H1 (cell line): ENCODE results near the gene GIMAP7. TPM values are rescaled to one million over a fixed set of nuclear protein-coding genes. Genes with fewer than 3 reads are reported as not detected.

ENCODE experiments used
- CTCF ChIA-PET: fragments of 300-600 bp; sonication (Branson Sonifier 250); formaldehyde crosslinking; loops from one replicate; lab custom pipeline; 2021; ENCODE audit not compliant: partially characterized antibody; lab: Charles Lee
- POLR2A ChIA-PET: fragments of 300-600 bp; sonication (Branson Sonifier 250); formaldehyde crosslinking; loops from one replicate; lab custom pipeline; 2021; ENCODE audit warnings: inconsistent platforms; ENCODE audit not compliant: partially characterized antibody; lab: Charles Lee
- DNase-seq, 2 experiments: peaks; one replicate each; pipeline versions ENCODE4 v3.0.0 to v3.0.0-alpha.2; 2010 to 2022; ENCODE audit warnings: low spot score in 2 of 2, low read depth in 1 of 2, mixed read lengths in 1 of 2
- FAIRE-seq: peaks from 2 replicates; lab custom pipeline; 2011; peaks lifted over from hg19 to GRCh38; lab: Jason Lieb, UNC
- H2AFZ ChIP-seq: 2 replicates; pipeline ENCODE4 v1.8.1; 2012; ENCODE audit warnings: low read length, inconsistent platforms
- H2AK5ac ChIP-seq: 2 replicates; pipeline ENCODE4 v1.6.1; 2013; ENCODE audit warnings: low read depth, low read length
- H2BK120ac ChIP-seq: replicated peaks from 2 replicates; pipeline ENCODE3; 2013; ENCODE audit warnings: low read depth, low read length, inconsistent platforms
- H2BK12ac ChIP-seq: 2 replicates; pipeline ENCODE4 v1.6.1; 2013; ENCODE audit warnings: low read depth, low read length
- H2BK15ac ChIP-seq: 2 replicates; pipeline ENCODE4 v1.6.1; 2013; ENCODE audit warnings: low read length
- H2BK20ac ChIP-seq: 2 replicates; pipeline ENCODE4 v1.6.1; 2013; ENCODE audit warnings: low read length
- H2BK5ac ChIP-seq: 2 replicates; pipeline ENCODE4 v1.6.1; 2013; ENCODE audit warnings: low read depth, low read length
- H3K14ac ChIP-seq: 2 replicates; pipeline ENCODE4 v1.6.1; 2013; ENCODE audit warnings: inconsistent platforms; ENCODE audit not compliant: insufficient read length
- H3K18ac ChIP-seq: 2 replicates; pipeline ENCODE4 v1.6.1; 2013; ENCODE audit warnings: low read length; ENCODE audit errors: extremely low read depth
- H3K23ac ChIP-seq: 2 replicates; pipeline ENCODE4 v1.6.1; 2013; ENCODE audit warnings: inconsistent platforms; ENCODE audit not compliant: insufficient read length
- H3K23me2 ChIP-seq: 2 replicates; pipeline ENCODE4 v1.6.1; 2013; ENCODE audit warnings: low read depth, low read length
- H3K27ac ChIP-seq: 2 replicates; pipeline ENCODE4 v1.6.1; 2011; ENCODE audit warnings: low read depth, low read length, inconsistent platforms
- H3K27me3 ChIP-seq, 4 experiments: replicated peaks in 1 of 4; 1 replicate in 1 of 4; 2 replicates in 3 of 4; pipeline versions ENCODE4 v1.6.1 to v1.8.1; 2011 to 2013; ENCODE audit warnings: low read length in 3 of 4, mild to moderate bottlenecking in 3 of 4, inconsistent platforms in 2 of 4, mixed read lengths in 2 of 4, moderate library complexity in 1 of 4; ENCODE audit not compliant: control insufficient read depth in 3 of 4, insufficient read depth in 3 of 4; ENCODE audit errors: extremely low read depth in 1 of 4
- H3K36me3 ChIP-seq, 4 experiments: 2 replicates each; pipeline versions ENCODE4 v1.6.1 to v1.8.1; 2011 to 2013; ENCODE audit warnings: mild to moderate bottlenecking in 4 of 4, low read length in 3 of 4, moderate library complexity in 2 of 4, control low read depth in 1 of 4, inconsistent platforms in 1 of 4; ENCODE audit not compliant: insufficient read depth in 4 of 4, control insufficient read depth in 2 of 4
- H3K4ac ChIP-seq: replicated peaks from 2 replicates; pipeline ENCODE3; 2013; ENCODE audit warnings: low read length, low read depth, mixed read lengths, inconsistent platforms; ENCODE audit not compliant: insufficient read length
- H3K4me1 ChIP-seq, 4 experiments: replicated peaks in 1 of 4; 1 replicate in 1 of 4; 2 replicates in 3 of 4; pipeline versions ENCODE4 v1.6.1 to v1.8.1; 2011 to 2013; ENCODE audit warnings: low read length in 3 of 4, inconsistent platforms in 2 of 4, mixed read lengths in 1 of 4; ENCODE audit not compliant: insufficient read depth in 4 of 4, control insufficient read depth in 3 of 4
- H3K4me2 ChIP-seq, 2 experiments: 2 replicates each; pipeline versions ENCODE4 v1.6.1 to v1.8.1; 2011 to 2013; ENCODE audit warnings: low read depth in 2 of 2, low read length in 2 of 2, control low read depth in 1 of 2, inconsistent platforms in 1 of 2, mild to moderate bottlenecking in 1 of 2; ENCODE audit not compliant: insufficient read depth in 1 of 2
- H3K4me3 ChIP-seq, 4 experiments: fragments of 200-600, 300-600 bp in 1 of 4; sonication (generic), shearing (Covaris generic), sonication (Bioruptor Twin) in 1 of 4; 2 replicates each; pipeline versions ENCODE4 v1.5.1 to v1.8.1; 2011 to 2016; ENCODE audit warnings: low read length in 4 of 4, low read depth in 3 of 4, control low read depth in 2 of 4, inconsistent platforms in 2 of 4, mild to moderate bottlenecking in 2 of 4, mixed read lengths in 1 of 4, moderate library complexity in 1 of 4; ENCODE audit not compliant: insufficient read depth in 2 of 4; ENCODE audit errors: extremely low read depth in 1 of 4
- H3K56ac ChIP-seq: replicated peaks from 2 replicates; pipeline ENCODE3; 2013; ENCODE audit warnings: low read depth, mild to moderate bottlenecking, mixed read lengths, low read length, inconsistent platforms; ENCODE audit not compliant: insufficient read length
- H3K79me1 ChIP-seq: 2 replicates; pipeline ENCODE4 v1.6.1; 2013; ENCODE audit warnings: low read depth, low read length, control low read depth
- H3K79me2 ChIP-seq, 2 experiments: 2 replicates each; pipeline versions ENCODE4 v1.6.1 to v1.8.1; 2012 to 2013; ENCODE audit warnings: low read length in 2 of 2, mild to moderate bottlenecking in 2 of 2, inconsistent platforms in 1 of 2; ENCODE audit not compliant: insufficient read depth in 2 of 2, control insufficient read depth in 1 of 2
- H3K9ac ChIP-seq, 4 experiments: replicated peaks in 1 of 4; 1 replicate in 1 of 4; 2 replicates in 3 of 4; pipeline versions ENCODE4 v1.6.1 to v1.8.1; 2011 to 2013; ENCODE audit warnings: low read depth in 3 of 4, low read length in 3 of 4, control low read depth in 2 of 4, mild to moderate bottlenecking in 2 of 4, moderate library complexity in 2 of 4, inconsistent platforms in 1 of 4; ENCODE audit errors: extremely low read depth in 1 of 4
- H3K9me3 ChIP-seq, 2 experiments: 2 replicates each; pipeline versions ENCODE4 v1.6.1 to v1.8.1; 2012 to 2013; ENCODE audit warnings: mild to moderate bottlenecking in 2 of 2, moderate library complexity in 2 of 2, control low read depth in 1 of 2, inconsistent platforms in 1 of 2, low read depth in 1 of 2, low read length in 1 of 2, mixed read lengths in 1 of 2; ENCODE audit not compliant: insufficient read depth in 2 of 2
- H4K20me1 ChIP-seq, 2 experiments: replicated peaks in 1 of 2; 2 replicates each; pipeline versions ENCODE3 to v1.8.1; 2011 to 2013; ENCODE audit warnings: inconsistent platforms in 2 of 2, low read length in 2 of 2, mild to moderate bottlenecking in 1 of 2; ENCODE audit not compliant: insufficient read depth in 2 of 2, control insufficient read depth in 1 of 2
- H4K5ac ChIP-seq: 2 replicates; pipeline ENCODE4 v1.6.1; 2013; ENCODE audit warnings: low read length, low read depth, mixed read lengths, inconsistent platforms; ENCODE audit not compliant: insufficient read length
- H4K8ac ChIP-seq: 2 replicates; pipeline ENCODE4 v1.8.0; 2013; ENCODE audit warnings: mild to moderate bottlenecking, moderate library complexity, low read length, inconsistent platforms; ENCODE audit not compliant: insufficient read depth; ENCODE audit errors: extremely low read depth
- H4K91ac ChIP-seq: replicated peaks from 2 replicates; pipeline ENCODE3; 2013; ENCODE audit warnings: low read length, mixed read lengths, inconsistent platforms; ENCODE audit not compliant: insufficient read length
- CHD1 ChIP-seq: IDR thresholded peaks from 2 replicates; pipeline ENCODE4 v1.6.1; 2012; ENCODE audit warnings: low read depth, low read length, improper control_type of control experiment
- E2F6 ChIP-seq: IDR thresholded peaks from 2 replicates; pipeline ENCODE4 v1.6.1; 2012; ENCODE audit warnings: inconsistent platforms
- FOSL1 ChIP-seq: IDR thresholded peaks from 2 replicates; pipeline ENCODE4 v1.6.1; 2011; ENCODE audit warnings: mild to moderate bottlenecking, low read depth, low read length, moderate library complexity; ENCODE audit not compliant: insufficient read depth
- GABPA ChIP-seq: IDR thresholded peaks from 2 replicates; pipeline ENCODE4 v1.6.1; 2011; ENCODE audit warnings: mild to moderate bottlenecking, low read length, moderate library complexity, borderline replicate concordance; ENCODE audit not compliant: insufficient read depth
- GTF2F1 ChIP-seq: IDR thresholded peaks from 2 replicates; pipeline ENCODE4 v1.6.1; 2012; ENCODE audit warnings: low read depth, low read length, improper control_type of control experiment, borderline replicate concordance
- KDM1A ChIP-seq: fragments of 200-600, 300-600 bp; sonication (generic); IDR thresholded peaks from 2 replicates; pipeline ENCODE4 v1.7.1; 2016; ENCODE audit warnings: mild to moderate bottlenecking, low read length, borderline replicate concordance
- KDM5A ChIP-seq: fragments of 200-600 bp; IDR thresholded peaks from 2 replicates; pipeline ENCODE4 v1.7.1; 2012; ENCODE audit warnings: mild to moderate bottlenecking, low read length, inconsistent platforms, mixed read lengths
- PHF8 ChIP-seq: fragments of 200-600 bp; sonication (generic); conservative IDR thresholded peaks from 2 replicates; pipeline ENCODE4 v1.7.1; 2012; ENCODE audit warnings: low read depth, mild to moderate bottlenecking, inconsistent platforms, low read length, moderate library complexity
- RNF2 ChIP-seq: fragments of 200-900, 300-1000 bp; sonication (generic); IDR thresholded peaks from 2 replicates; pipeline ENCODE4 v1.7.1; 2016; ENCODE audit warnings: borderline replicate concordance, low read depth, mild to moderate bottlenecking, antibody characterized with exemption, low read length; ENCODE audit not compliant: poor library complexity, severe bottlenecking; ENCODE audit errors: missing control alignments
- SP1 ChIP-seq: IDR thresholded peaks from 2 replicates; pipeline ENCODE4 v1.6.1; 2011; ENCODE audit warnings: low read depth, low read length
- whole genome bisulfite sequencing, 2 experiments: shearing (Covaris generic) in 1 of 2; methylation state at CpG; one replicate each; pipeline versions ENCODE4 v1.1.6 to v1.1.7; 2013 to 2015; ENCODE audit warnings: low lambda C conversion rate in 2 of 2, mixed read lengths in 2 of 2, inconsistent platforms in 1 of 2, low coverage in 1 of 2, missing lambda C conversion rate in 1 of 2; ENCODE audit not compliant: insufficient replicate concordance in 2 of 2, insufficient coverage in 1 of 2, insufficient read length in 1 of 2; ENCODE audit errors: extremely low coverage in 1 of 2, missing lambda C conversion rate in 1 of 2; 5-methylcytosine and 5-hydroxymethylcytosine counted together
- polyA plus RNA-seq, 7 experiments: library from polyadenylated mRNA; depleted of rRNA in 3 of 7; stranded (reverse) in 5 of 7; unstranded in 2 of 7; fragments of >200 nt in 5 of 7; fragments of 200-250 nt in 2 of 7; gene quantifications; 1 replicate in 5 of 7; 2 replicates in 1 of 7; 4 replicates in 1 of 7; pipeline versions ENCODE4 v1.2.1 to v1.2.3, GENCODE V29; 2011 to 2013; ENCODE audit warnings: missing spikeins in 2 of 7, mixed read lengths in 2 of 7
- total RNA-seq: library from RNA; stranded (reverse); fragmentation: NEBNext Ultra II Directional; extraction: Animal tissue kit (Norgen Biotek cat#: 25700); gene quantifications from 2 replicates; pipeline ENCODE4 v1.2.1, GENCODE V29; 2021

GIMAP7 gene
- total and polyA plus RNA-seq, 2 of the 8 experiments (the other 6 are each of a cell fraction or from before 2014, with no cell fraction given): not detected

GRCh38 chr7:150479023-150479716, 35.5 kb upstream of the GIMAP7 start:
- no peak for DNase-seq
- FAIRE-seq: no peak
- Histone ChIP-seq H4K91ac (no peak overlapping the region), H3K9me3 (no peaks in the 10 kb centered on the region), H3K27me3 (no peaks in the 10 kb centered on the region), H2AK5ac (no peak overlapping the region), H3K4ac (no peak overlapping the region), H3K9ac (no peak overlapping the region), H4K5ac (no peak overlapping the region), H3K36me3 (no peaks in the 10 kb centered on the region), H2BK120ac (no peak overlapping the region), H2BK5ac (no peak overlapping the region), H2AFZ (no peak overlapping the region), H3K79me2 (no peaks in the 10 kb centered on the region), H3K14ac (no peak overlapping the region), H3K56ac (no peak overlapping the region), H3K23me2 (no peaks in the 10 kb centered on the region), H4K20me1 (no peaks in the 10 kb centered on the region), H2BK20ac (no peak overlapping the region), H3K23ac (no peak overlapping the region), H2BK15ac (no peak overlapping the region), H3K4me2 (no peak overlapping the region), H4K8ac (no peak overlapping the region), H3K4me1 (peaks cover 0 to 3% (median 0%) of the 10 kb centered on the region in 4 experiments; a peak in 1 of 7 replicates), H2BK12ac (no peak overlapping the region), H3K18ac (no peak overlapping the region), H3K4me3 (no peak overlapping the region), H3K27ac (no peak overlapping the region), H3K79me1 (no peaks in the 10 kb centered on the region)
- POLR2A ChIA-PET: no interaction called here
- 85% methylated on average over 3 of the region's 3 CpGs; no CpG with 5 or more reads in 1 of the 2 experiments for WGBS, 2 experiments
- CTCF ChIA-PET: interaction anchor here (1.2 kb wide), 1 partner anchor 30 kb away, joined by 7 read pairs; no protein-coding TSS in a partner anchor
- no peak for TF ChIP-seq PHF8
- no peak for TF ChIP-seq GTF2F1
- TF ChIP-seq FOSL1: no peak
- no peak for TF ChIP-seq CHD1
- TF ChIP-seq GABPA: no peak
- no peak for TF ChIP-seq RNF2
- TF ChIP-seq KDM1A: no peak
- TF ChIP-seq SP1: no peak
- TF ChIP-seq KDM5A: no peak
- TF ChIP-seq E2F6: no peak
